KOPT-K1 (cell line): ENCODE results near the gene WDR64.
"Not testable (repeated sequence)": the region's sequence is repeated elsewhere in the genome, so short reads cannot be mapped to it uniquely, and the experiment has no call there.

Source experiments
- H3K27ac ChIP-seq: fragments of 200-600 bp; sonication (generic); 2 replicates; pipeline ENCODE4 v1.5.1; 2016; ENCODE audit warnings: antibody characterized with exemption, mild to moderate bottlenecking, low read depth, low read length; ENCODE audit not compliant: poor library complexity, severe bottlenecking
- H3K36me3 ChIP-seq: fragments of 200-600 bp; sonication (generic); 2 replicates; pipeline ENCODE4 v1.5.1; 2017; ENCODE audit warnings: antibody characterized with exemption, mild to moderate bottlenecking, low read length, moderate library complexity; ENCODE audit not compliant: insufficient read depth
- H3K9me3 ChIP-seq: fragments of 200-600 bp; sonication (generic); 2 replicates; pipeline ENCODE4 v1.5.1; 2017; ENCODE audit warnings: antibody characterized with exemption, low read length, mild to moderate bottlenecking; ENCODE audit not compliant: insufficient read depth, poor library complexity, severe bottlenecking

WDR64 gene

DNA sequence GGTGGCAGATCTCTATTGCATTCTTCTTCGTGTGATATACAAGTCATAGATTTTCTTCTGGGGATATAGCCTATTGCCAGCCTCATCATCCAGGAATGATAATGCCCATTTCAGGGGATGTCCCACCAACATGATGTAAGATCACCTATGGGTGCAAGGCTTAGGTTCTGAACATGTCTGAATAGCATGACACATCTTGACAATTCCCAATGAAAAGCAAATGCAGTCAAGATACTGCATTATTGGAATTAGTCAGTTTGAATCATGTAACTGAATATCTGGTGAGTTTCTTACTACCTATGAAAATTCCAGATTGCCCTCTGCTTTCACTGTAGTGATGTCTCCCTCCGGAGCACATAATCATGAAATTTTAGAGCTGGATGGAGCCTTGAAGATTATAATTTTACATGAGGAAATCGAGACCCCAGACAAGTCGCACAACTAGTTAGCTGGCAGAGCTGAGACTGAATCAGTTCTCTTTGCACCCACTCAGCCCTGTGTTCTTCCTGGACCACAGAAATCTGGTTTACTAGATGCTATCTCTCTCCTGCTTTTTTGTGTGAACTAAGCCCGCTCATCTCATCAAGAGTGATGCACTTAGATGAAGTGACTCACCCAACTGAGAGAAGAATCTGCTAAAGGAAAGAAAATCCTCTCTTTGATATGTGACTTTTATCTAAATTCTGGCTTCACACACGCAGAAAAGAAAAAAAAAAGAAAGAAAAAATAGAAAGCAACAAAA lies 65.0 kb downstream of the WDR64 start:
- H3K9me3 ChIP-seq, result no peaks in the 10 kb centered on the region
- H3K36me3 ChIP-seq, result no peaks in the 10 kb centered on the region
- no peak overlapping the region for H3K27ac ChIP-seq

DNA sequence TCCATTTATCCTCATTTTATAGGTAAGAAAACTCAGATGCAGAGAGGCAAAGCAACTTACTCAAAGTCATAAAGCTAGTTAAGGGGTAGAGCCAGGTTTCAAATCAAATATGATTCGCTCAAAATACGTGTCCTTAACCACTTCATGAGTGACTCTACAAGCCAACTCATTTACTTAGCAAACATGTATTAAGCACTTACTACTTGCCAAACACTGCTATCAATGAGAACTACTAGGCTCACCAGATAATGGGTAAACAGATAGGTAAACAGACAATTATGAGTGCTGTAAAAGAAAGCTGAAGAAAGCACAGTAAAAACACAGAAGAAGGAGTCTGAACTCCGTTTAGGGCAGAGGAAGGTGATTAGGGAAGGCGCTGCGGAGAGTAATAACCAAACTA lies 65.9 kb downstream of the WDR64 start:
- Histone ChIP-seq H3K36me3 (no peaks in the 10 kb centered on the region), H3K9me3 (no peaks in the 10 kb centered on the region), H3K27ac (no peak overlapping the region)

DNA sequence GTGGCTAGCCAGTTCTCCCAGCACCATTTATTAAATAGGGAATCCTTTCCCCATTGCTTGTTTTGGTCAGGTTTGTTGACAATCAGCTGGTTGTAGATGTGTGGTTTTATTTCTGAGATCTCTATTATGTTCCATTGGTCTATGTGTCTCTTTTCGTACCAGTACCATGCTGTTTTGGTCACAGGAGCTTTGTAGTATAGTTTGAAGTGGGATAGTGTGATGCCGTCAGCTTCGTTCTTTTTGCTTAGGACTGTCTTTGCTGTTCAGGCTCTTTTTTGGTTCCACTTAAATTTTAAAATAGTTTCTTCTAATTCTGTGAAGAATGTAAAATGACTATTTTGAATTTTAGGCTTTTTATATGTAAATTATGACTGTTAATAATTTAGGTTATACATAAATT lies 68.9 kb downstream of the WDR64 start:
- Histone ChIP-seq H3K9me3 (no peaks in the 10 kb centered on the region), H3K36me3 (no peaks in the 10 kb centered on the region), H3K27ac (no peak overlapping the region)

DNA sequence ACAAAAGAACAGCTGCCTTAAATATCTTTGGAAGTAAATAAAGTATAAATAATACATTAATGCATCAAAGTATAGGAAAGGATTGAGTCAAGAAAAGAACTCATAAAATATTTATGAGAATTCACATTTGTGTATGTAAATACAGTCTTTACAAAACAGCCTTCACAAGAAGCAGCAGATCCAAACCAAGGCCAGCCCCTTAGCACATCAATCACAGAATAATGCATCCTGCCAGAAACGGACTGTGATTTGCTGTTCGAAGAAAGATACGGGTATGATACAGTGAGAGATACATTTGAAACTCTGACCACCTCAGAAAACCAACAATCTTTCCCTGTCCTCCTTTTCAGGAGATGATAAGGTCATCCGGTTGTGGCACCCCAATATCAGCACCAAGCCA lies 70.9 kb downstream of the WDR64 start:
- H3K36me3 ChIP-seq, result no peaks in the 10 kb centered on the region
- H3K27ac ChIP-seq, result no peak overlapping the region
- no peaks in the 10 kb centered on the region for H3K9me3 ChIP-seq

DNA sequence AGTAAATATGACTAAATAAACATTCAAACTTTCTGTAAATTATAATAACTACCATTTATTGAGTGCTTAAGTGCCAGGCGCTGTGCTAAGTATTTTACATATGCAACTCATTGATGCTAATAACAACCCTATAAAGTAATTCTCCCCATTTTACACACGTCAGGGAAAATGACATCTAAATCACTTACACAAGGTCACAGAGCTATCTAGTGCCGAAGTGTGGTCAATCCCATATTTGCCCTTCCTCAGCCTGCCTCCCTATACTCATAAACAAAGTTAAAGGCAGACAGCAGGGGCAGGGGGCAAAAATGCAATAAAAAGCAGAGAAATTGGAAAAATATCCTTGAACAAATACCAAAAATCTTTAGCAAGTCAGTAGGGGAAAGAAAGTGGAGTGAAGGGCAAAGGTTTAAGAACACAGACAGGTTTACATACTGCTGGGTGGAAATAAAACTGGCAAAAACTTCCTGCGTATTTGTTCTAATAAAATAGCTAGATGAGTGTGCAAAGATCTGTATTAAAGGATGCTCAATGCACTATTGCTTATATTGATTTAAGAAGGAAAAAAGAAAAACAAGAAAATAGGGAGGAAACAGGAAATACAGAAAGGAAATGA lies 72.8 kb downstream of the WDR64 start:
- H3K9me3 ChIP-seq, result no peaks in the 10 kb centered on the region

DNA sequence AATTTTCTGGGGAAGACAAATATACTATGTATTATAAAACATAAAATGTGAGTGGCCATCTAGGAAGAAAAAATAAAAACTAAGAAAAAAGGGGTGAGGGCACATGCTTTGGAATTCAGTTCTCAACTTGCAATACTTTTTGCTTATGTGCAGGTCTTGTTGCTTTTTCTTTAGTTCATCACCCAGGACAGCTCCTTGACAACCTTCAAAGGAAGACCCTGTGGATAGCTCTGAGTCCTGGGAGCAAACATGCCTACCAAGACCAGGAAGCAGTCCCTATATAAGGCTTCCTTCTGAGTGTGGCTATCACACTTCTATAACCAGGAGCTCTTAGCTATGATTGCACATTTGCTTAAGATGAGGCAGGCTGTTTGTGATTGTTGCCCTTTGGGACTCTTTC lies 78.0 kb downstream of the WDR64 start:
- no peak overlapping the region for H3K27ac ChIP-seq
- no peaks in the 10 kb centered on the region for H3K36me3 ChIP-seq
- no peaks in the 10 kb centered on the region for H3K9me3 ChIP-seq

More for the DNA sequence above, 72.8 kb downstream of the WDR64 start:
- Histone ChIP-seq H3K36me3 (no peaks in the 10 kb centered on the region), H3K27ac (no peak overlapping the region)

DNA sequence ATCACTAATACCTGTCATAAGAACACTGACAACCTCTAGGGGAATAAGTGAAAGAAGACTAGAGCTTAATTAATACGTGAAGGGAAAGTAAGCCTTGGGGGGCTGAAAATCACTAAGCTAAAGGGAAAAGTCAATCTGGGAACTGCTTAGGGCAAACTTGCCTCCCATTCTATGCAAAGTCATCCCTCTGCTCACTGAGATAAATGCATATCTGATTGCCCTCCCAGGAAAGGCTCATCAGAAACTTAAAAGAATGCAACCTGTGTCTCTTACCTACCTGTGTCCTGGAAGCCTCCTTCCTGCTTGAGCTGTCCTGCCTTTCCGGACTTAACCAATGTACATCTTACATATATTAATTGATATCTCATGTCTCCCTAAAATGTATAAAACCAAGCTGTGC lies 81.8 kb downstream of the WDR64 start:
- no peaks in the 10 kb centered on the region for H3K9me3 ChIP-seq
- H3K27ac ChIP-seq, result no peak overlapping the region
- H3K36me3 ChIP-seq, result no peaks in the 10 kb centered on the region

DNA sequence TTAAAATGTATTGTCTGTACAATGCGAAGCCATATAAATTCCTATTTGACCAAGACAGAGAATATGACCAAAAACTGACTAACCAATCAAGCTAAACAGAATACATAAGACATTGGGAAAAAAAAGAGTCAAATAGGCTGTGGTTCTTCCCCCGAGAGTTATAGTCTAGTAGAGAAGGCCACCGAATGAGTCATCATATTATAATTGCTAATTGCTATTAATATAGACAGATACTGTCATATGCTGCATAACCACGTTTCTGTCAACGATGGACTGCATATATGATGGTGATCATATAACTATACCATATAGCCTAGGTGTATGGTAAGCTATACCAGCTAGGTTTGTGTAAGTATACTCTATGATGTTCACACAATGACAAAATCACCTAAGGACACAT lies 82.5 kb downstream of the WDR64 start:
- H3K36me3 ChIP-seq, result no peaks in the 10 kb centered on the region
- no peaks in the 10 kb centered on the region for H3K9me3 ChIP-seq
- no peak overlapping the region for H3K27ac ChIP-seq

DNA sequence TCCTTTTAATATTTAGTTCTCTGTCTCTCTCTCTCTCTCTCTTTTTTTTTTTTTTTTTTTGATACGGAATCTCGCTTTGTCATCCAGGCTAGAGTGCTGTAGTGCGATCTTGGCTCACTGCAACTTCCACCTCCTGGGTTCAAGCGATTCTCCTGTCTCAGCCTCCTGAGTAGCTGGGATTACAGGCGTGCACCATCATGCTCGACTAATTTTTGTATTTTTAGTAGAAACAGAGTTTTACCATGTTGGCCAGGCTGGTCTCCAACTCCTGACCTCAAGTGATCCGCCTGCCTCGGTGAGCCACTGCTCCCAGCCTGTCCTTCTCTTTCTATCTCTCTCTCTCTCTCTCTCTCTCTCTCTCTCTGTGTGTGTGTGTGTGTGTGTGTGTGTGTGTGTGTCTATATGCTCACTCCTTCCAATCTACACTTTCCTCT lies 83.4 kb downstream of the WDR64 start:
- H3K27ac ChIP-seq, H3K36me3 ChIP-seq, H3K9me3 ChIP-seq: not testable (repeated sequence)

DNA sequence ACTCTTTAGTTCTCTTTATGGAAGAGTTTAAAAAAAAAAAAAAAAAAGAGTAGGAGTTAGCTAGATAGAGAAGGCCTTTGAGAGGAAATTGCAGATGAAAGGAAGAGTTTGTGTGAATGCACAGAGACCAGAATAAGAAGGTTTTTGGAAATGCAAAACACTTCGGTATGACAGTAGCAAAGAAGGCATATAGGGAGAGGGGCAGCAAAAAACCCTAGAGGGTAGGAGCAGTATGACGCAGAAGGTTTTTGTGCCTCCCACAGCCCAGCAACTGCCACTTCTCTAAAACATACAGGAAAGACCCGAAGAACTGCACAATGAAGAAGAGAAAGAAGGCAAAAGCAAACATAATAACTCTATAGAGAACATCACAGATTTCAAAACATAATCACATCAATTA lies 84.3 kb downstream of the WDR64 start:
- Histone ChIP-seq H3K9me3 (no peaks in the 10 kb centered on the region), H3K27ac (no peak overlapping the region), H3K36me3 (no peaks in the 10 kb centered on the region)

DNA sequence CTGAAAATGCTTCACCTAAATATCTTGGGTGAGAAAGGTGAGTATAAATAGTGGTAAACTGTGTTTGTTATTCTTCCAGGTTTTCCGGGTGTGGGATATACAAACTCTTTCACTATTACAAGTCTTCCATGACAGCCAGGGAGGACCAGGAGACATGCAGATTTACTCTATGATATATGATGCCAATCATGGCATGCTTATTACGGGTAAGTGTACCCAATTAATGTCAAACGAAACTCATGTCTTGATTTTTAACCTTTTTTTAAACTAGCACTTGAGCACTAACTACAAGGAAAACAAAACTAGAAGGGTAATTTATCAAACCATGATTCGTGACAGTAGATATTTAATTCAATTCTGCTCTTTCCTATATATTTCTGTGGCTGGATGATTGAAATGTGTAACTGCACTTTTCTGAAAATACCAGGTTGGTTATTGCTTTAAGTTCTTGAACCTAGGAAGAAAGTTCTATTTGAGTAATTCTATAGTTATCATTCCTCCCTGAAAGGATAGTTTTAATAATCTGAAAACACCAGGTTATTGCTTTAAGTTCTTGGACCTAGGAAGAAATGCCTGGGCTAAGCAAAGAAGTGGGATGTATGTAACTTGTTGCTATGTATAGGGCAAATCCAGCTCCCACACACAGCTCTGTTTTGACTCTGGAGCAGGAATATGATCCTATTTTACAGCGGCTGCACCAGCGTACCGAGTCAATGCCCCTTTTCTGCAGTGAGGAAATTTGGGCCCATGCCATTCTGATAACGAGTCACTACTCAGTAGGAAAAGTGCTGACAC lies 86.4 kb downstream of the WDR64 start:
- H3K27ac ChIP-seq, result no peak overlapping the region
- H3K36me3 ChIP-seq, result no peaks in the 10 kb centered on the region
- no peaks in the 10 kb centered on the region for H3K9me3 ChIP-seq

DNA sequence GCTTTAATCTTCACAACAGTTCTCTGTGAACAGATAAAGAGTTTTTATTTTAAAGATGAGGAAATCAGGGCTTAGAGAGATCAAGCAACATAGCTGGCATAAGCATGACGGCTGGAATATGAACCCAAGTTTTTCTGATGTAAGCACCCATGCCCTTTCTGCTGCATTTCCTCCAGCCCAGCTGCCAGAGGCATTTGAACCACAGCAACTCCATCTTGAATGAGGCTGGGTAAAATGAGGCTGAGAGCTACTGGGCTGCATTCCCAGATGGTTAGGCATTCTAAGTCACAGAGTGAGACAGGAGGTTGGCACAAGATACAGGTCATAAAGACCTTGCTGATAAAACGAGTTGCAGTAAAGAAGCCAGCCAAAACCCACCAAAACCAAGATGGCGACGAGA lies 90.0 kb downstream of the WDR64 start:
- Histone ChIP-seq H3K36me3 (no peaks in the 10 kb centered on the region), H3K9me3 (no peaks in the 10 kb centered on the region)

DNA sequence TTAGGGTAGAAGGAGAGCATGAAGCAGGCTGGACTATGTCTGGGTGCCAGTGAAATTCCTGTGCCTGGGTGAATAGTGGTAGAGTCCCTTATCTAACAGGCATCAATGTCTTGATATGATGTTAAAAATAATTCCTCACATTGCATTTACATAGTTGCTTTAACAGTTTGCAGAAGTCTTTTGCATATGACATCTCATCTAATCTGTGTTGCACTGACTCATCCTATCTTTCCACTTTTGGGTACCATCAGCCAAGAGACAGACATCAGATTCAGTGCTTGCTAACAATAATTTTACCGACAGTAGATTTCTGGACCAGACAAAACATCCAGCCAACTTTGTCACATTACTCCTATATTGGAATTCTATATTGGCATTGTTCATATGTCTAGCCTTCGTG lies 92.5 kb downstream of the WDR64 start:
- no peaks in the 10 kb centered on the region for H3K9me3 ChIP-seq
- H3K27ac ChIP-seq, result no peak overlapping the region
- no peaks in the 10 kb centered on the region for H3K36me3 ChIP-seq

More for the DNA sequence above, 90.0 kb downstream of the WDR64 start:
- H3K27ac ChIP-seq, result no peak overlapping the region

DNA sequence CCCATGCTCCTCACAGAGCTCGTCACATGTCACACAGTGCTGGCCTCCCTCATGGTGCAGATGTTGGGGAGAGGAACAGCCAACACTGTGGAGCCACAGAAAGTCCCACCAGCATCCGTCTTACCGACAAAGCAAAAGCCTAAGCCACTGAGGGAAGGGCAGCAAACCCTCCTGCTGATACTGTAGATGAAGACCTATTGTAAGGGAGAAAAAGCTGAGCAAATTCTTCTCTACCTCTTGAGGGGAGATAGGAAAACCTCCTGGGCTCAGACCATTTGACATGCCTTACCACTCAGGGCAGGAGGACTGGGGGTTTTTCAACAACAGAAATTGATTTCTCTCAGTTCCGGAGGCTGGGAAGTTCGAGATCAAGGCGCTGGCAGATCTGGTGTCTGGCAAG lies 95.9 kb downstream of the WDR64 start:
- no peaks in the 10 kb centered on the region for H3K9me3 ChIP-seq
- no peak overlapping the region for H3K27ac ChIP-seq
- no peaks in the 10 kb centered on the region for H3K36me3 ChIP-seq

DNA sequence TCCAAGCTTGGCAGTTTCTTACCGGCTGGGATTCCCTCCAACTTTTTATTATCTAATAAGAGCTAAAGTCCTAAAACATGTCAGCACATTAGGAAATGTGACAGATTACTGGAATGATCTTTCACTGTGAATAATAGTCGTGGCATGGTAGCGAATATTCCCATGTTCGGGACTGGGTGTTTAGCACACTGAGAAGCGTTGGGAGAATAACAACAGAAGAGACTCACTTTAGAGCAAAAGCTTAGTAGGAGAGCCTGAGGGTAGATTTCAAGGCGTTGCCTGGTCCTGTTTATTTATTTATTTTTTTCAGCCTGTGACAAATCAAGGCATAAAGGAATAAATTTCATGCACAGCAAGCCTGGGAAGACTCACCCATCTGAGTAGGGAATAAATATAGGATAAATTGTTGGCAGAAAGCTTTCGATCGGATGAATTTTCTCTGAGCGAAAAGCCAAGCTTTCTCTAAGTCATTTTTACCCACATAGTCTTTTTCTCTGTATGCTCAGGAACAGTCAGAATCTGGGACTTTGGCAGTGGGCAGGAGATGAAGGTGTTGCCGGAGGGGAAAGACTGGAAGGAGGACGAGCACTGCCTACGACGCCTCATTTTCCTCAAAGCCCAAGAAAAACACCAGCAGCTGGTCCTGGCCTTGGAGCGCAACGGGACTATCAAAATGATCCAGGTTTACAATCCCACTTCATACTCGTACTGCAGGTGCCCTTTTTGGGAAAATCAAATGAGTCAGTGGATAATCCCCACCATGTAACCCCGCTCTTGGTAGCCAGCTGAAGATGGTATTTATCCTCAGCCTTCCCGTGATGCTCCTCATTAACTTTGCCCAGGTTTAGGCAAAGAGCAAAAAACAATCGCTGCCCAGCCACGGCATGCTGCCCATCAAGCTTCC lies 97.2 kb downstream of the WDR64 start:
- H3K36me3 ChIP-seq, result no peaks in the 10 kb centered on the region
- no peak overlapping the region for H3K27ac ChIP-seq
- H3K9me3 ChIP-seq, result no peaks in the 10 kb centered on the region
